Esophagus muscularis mucosa (tissue), 4 donors: ENCODE results near the gene EPX.

Experiments used
- CTCF ChIP-seq, 3 experiments: fragments of 200-600 bp in 2 of 3; fragments of 450-650 bp in 1 of 3; sonication (generic) in 2 of 3; IDR thresholded peaks; one replicate each; pipeline ENCODE4 v1.5.1; 2017 to 2019; ENCODE audit warnings: antibody characterized with exemption in 3 of 3, mild to moderate bottlenecking in 2 of 3, moderate library complexity in 1 of 3
- EP300 ChIP-seq: sonication (generic); formaldehyde crosslinking; IDR thresholded peaks from one replicate; pipeline ENCODE4 v1.6.1; 2017; ENCODE audit warnings: antibody characterized with exemption
- POLR2A ChIP-seq: fragments of 450-650 bp; IDR thresholded peaks from one replicate; pipeline ENCODE4 v1.6.1; 2017; ENCODE audit warnings: antibody characterized with exemption, moderate library complexity, mild to moderate bottlenecking, low read depth

GRCh38 chr17:58195518-58196123 is 3.1 kb downstream of the EPX start:
- no peak for TF ChIP-seq CTCF (IDR thresholded peaks at IDR 0.05)
- no peak for TF ChIP-seq EP300
- no peak for TF ChIP-seq POLR2A
